GM19328 (cell line): ENCODE measurements around the gene DOK6.
"Not testable (repeated sequence)": the region's sequence is repeated elsewhere in the genome, so short reads cannot be mapped to it uniquely, and the experiment has no call there.

Experiments
- ATAC-seq: cut with Tn5 transposase; IDR thresholded peaks from one replicate; pipeline ENCODE4 v1.9.1; 2021; ENCODE audit warnings: mild to moderate bottlenecking, moderate library complexity; ENCODE audit not compliant: unreplicated experiment

The DOK6 gene

DNA sequence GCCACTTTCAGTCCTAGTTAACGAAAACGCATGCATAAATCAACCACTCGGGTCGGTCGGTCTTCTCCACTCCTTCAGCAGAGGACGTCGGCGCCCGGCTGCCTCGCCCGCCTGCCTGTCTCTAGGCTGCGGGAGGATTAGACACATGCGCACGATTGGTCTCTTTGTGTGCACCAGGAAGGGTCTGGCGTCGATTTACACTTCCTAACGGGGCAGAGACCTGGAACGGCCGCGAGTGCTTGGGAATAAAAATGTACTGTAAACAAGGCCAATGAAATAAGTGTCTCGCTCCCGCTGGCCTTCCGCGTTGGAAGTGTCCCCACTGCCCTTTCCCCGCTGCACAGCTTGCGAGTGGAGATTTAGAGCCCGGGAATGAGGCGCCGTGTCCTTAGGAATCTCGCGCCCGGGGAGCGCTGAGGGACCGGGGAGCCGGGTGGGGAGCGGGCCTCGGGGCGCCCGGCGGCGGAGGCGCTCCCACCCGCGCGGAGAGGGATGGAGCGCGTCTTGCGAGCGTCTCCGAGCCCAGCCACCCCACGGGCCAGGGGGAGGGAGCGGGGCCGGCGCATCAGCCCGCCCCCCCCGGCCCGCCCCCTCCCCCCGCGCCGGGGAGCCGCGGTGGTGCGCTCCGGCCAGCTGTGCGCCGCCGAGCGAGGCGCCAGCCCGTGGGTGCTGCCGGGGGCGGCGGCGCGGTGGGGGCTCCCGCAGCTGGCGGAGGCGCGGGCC is at the start of gene DOK6:
Gene DOK6, plus strand, starts transcription at position 636 of the 723 bp plus-strand sequence.
- ATAC-seq = no peak

DNA sequence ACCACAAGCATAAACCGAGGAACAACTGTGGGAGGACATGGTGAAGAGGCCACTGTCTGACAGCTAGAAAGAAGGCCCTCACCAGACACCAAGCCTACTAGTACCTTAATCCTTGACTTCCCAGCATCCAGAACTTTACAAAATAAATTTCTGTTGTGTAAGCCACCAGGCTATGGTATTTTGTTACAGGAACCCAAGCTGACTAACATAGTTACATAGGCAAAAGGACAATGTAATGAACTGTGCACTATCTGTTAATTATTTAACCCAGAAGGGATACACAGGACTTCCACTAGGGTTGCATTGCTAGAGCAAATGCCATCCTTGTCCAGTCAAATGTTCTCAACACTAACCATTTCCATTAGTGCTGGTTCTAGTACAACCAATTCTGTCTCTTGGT is 47.7 kb upstream of the DOK6 start:
- no peak for ATAC-seq

- ATAC-seq = no peak
Observed at GRCh38 chr18:69357590-69357989, 43.1 kb upstream of the DOK6 start.

GRCh38 chr18:69358212-69358895 is 42.3 kb upstream of the DOK6 start:
- no peak for ATAC-seq

- ATAC-seq = not testable (repeated sequence)
Observed at GRCh38 chr18:69359768-69360167, 40.9 kb upstream of the DOK6 start.

- no peak for ATAC-seq
Observed at GRCh38 chr18:69364930-69365329, 35.8 kb upstream of the DOK6 start.

DNA sequence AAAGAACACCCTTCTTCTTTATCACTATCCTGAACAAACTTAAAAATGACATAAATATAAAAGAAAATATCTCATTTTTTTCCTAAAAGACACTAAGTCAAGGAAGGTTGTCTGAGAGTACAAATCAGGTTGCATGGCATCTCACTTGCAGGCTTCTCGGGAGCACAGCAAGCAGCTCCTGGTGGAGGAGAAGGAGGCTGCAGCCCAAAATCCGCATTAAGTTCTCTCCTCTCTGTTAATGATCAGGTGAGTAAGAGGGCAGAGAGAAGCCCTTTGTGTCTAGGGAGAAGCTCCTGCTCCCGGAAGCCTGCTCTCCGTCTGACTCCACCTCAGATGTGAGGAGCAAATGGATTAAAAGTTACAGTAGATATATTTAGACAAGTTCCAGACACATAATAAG is 35.0 kb upstream of the DOK6 start:
- ATAC-seq = no peak

DNA sequence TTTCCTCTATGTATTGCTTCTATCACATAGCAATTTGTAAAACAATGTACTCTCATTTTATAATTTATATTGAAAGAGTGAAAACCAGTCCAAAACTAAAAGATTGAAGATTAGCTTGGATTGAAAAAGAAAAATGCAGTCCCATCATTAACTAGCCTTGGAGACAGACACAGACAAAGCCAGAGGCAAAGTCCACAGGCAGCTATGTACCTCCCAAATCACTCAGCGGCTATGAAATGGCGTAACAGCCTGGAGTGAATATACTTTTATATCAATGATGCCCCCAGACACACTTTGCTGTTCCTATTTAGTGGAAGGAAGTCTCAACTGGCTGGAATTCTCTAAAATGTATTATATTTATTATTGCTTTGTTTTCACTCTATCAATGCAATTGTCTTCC is 33.6 kb upstream of the DOK6 start:
- no peak for ATAC-seq

- no peak for ATAC-seq
Observed at GRCh38 chr18:69371729-69372128, 29.0 kb upstream of the DOK6 start.

- ATAC-seq = no peak
Observed at GRCh38 chr18:69380324-69380723, 20.4 kb upstream of the DOK6 start.

- no peak for ATAC-seq
Observed at GRCh38 chr18:69383186-69383585, 17.5 kb upstream of the DOK6 start.

- ATAC-seq = no peak
Observed at GRCh38 chr18:69387186-69387585, 13.5 kb upstream of the DOK6 start.

DNA sequence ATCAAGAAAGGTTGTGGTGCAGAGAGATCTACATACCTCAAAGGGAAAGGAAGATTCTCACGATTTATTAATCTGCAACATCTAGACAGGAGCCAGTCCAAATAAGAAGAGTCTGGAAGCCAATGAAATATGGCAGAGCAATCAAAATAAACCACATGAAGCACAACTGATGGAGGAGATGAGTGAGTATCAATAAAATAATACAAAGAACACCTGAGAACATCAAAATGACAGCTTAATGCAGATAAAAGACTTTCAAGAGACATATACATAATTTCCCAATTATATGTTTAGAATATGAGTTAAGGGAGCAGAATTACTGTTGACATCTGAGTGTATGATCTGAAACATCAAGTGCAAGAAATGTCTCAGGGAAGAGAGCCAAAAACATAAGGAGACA is 12.5 kb upstream of the DOK6 start:
- ATAC-seq = no peak

- no peak for ATAC-seq
Observed at GRCh38 chr18:69397096-69397495, 3.6 kb upstream of the DOK6 start.

DNA sequence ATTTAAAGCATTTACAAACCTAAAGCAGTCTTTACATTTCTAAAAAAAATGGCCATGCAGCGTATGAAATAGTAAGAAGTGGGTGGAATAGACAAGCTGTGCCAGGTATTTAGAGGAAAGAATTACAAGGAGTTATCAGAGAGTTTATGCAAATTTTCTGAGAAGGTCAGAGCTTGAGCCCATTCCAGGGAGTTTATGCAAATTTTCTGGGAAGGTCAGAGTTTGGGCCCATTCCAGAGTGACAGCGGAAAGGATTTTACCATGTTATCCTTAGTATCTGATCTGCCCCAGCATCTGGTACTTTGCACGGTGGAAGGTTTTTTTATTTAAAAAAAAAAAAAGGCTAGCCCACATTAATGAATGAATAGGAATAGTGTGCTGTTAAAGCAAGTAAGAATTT is 1.4 kb upstream of the DOK6 start:
- ATAC-seq = no peak

- no peak for ATAC-seq
Observed at GRCh38 chr18:69400976-69401225, 213 bp downstream of the DOK6 start.

DNA sequence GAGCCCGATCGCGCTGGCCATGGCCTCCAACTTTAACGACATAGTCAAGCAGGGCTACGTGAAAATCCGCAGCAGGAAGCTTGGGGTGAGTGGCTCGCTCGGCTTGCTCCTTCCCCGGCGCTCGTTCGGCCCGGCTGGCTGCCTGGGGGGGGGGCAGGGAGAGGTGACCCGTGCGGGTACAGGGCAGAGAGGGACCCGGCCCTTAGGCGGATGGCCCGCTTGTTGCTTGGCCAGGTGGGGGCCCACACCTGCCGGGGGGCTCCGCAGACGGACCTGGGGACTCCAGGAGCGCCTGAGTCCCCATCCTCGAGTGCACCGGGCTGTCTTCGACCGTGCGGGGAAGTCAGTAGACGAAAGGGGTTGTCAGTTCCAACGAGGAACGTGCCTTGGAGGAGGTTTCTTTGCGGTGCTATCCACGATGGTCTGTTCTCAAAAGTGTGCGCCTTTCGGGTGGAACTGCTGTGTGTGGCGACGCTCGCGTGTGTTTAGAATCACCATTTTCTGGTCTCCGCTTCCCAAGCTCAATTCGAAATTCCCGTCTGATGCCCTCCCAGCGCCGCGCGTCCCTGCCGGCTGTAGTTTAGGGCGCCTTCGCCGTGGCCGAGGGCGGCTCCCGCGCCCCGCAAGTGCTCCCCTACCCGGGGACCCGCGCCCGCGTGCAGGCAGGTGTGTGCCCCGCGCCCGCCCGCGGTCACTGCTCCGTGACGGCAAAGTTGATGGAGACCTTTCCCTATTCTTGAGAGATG is 711 bp downstream of the DOK6 start:
- ATAC-seq = no peak

DNA sequence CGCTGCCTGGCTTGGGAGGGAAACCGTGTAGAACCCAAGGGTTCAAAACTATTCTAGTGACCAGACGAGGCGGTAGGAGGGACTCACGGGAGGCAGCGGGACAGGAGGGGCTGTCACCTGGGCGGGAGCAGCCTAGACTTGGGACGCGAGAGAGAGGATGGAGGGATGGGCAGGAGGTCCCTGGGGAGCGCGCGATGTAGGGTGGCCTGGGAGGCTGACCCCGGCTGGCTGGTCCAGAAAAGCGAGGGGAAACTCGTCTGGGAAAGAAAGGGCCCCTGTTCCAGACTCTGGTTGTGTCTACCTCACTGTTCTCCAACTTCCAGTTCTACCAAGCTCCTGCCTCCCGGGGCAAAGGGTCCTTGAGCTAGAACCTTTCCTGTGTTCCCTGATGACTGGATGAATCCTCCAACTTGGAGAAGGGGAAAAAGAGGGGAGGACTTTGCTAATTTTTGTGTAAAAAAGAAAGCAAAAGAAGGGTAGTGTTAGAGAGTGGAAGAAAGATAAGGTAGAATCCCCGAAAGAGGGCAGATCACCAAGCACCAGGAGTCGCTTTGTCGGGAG is 1.4 kb downstream of the DOK6 start:
- ATAC-seq = no peak

- no peak for ATAC-seq
Observed at GRCh38 chr18:69402533-69402989, 1.9 kb downstream of the DOK6 start.

GRCh38 chr18:69408522-69408921 is 7.8 kb downstream of the DOK6 start:
- no peak for ATAC-seq

DNA sequence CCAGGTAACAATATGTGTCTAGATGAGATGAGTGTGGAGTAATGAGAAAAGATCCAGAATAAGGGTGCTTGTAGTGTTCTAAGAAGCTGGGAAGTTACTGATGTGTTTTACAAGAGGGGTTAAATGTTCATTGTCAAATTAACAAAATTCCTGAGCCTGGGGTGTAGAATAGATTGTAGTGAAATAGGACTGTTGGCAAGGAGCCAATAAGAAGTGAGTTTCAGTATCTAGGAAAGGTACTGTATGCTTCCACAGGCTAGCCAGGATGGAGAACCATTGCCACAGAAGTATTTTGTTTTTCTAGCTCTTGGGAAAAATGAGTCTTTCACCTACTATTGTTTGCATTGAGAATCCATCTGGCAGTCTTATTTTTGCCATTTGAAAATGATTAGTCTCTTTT is 10.5 kb downstream of the DOK6 start:
- no peak for ATAC-seq

- no peak for ATAC-seq
Observed at GRCh38 chr18:69414184-69414583, 13.5 kb downstream of the DOK6 start.
